Smooth muscle cell (in vitro differentiated cells): ENCODE data around the gene FAM131B. TPM values are rescaled to one million over a fixed set of nuclear protein-coding genes. Genes with fewer than 3 reads are reported as not detected.

Source experiments
- DNase-seq: peaks from one replicate; lab custom pipeline; 2025; ENCODE audit not compliant: unreplicated experiment; lab: John Stamatoyannopoulos, UW
- H2AFZ ChIP-seq: fragments of 200-600 bp; sonication (generic); 2 replicates; pipeline ENCODE4 v1.6.0; 2016; ENCODE audit warnings: antibody characterized with exemption, low read depth, mild to moderate bottlenecking
- H3F3A ChIP-seq: fragments of 200-600 bp; sonication (generic); 2 replicates; pipeline ENCODE4 v1.6.0; 2017; ENCODE audit warnings: antibody characterized with exemption, low read depth
- H3K27ac ChIP-seq: fragments of 200-600 bp; sonication (generic); 2 replicates; pipeline ENCODE4 v1.5.1; 2016; ENCODE audit warnings: low read depth, mild to moderate bottlenecking
- H3K27me3 ChIP-seq: fragments of 200-600 bp; sonication (generic); 2 replicates; pipeline ENCODE4 v1.6.1; 2016; ENCODE audit warnings: low read depth, mild to moderate bottlenecking
- H3K36me3 ChIP-seq: fragments of 200-600 bp; sonication (generic); 2 replicates; pipeline ENCODE4 v1.5.1; 2016; ENCODE audit warnings: low read depth
- H3K4me1 ChIP-seq: fragments of 200-600 bp; sonication (generic); 2 replicates; pipeline ENCODE4 v1.5.1; 2016; ENCODE audit warnings: low read depth
- H3K4me2 ChIP-seq: fragments of 200-600 bp; sonication (generic); 2 replicates; pipeline ENCODE4 v1.6.0; 2016; ENCODE audit warnings: mild to moderate bottlenecking
- H3K4me3 ChIP-seq: fragments of 200-600 bp; sonication (generic); 2 replicates; pipeline ENCODE4 v1.5.1; 2016; ENCODE audit warnings: mild to moderate bottlenecking
- H3K79me2 ChIP-seq: fragments of 200-600 bp; sonication (generic); 2 replicates; pipeline ENCODE4 v1.6.0; 2016; ENCODE audit warnings: low read depth, mild to moderate bottlenecking
- H3K9ac ChIP-seq: fragments of 200-600 bp; sonication (generic); 2 replicates; pipeline ENCODE4 v1.6.0; 2016; ENCODE audit warnings: low read depth
- H3K9me3 ChIP-seq: fragments of 200-600 bp; sonication (generic); replicated peaks from 2 replicates; pipeline ENCODE4 v1.5.1; 2016; ENCODE audit warnings: low read depth
- H4K20me1 ChIP-seq: fragments of 200-600 bp; sonication (generic); 2 replicates; pipeline ENCODE4 v1.6.0; 2016; ENCODE audit warnings: low read depth
- WGBS: methylation state at CpG from one replicate; pipeline ENCODE4 v1.1.7; 2016; ENCODE audit warnings: low lambda C conversion rate; 5-methylcytosine and 5-hydroxymethylcytosine counted together
- polyA plus RNA-seq: library from polyadenylated mRNA; unstranded; fragments of >200 nt; fragmentation: Nextera tagmentation; extraction: Ambion mirVana; gene quantifications from 2 replicates; pipeline ENCODE4 v1.2.1, GENCODE V29; 2016
- total RNA-seq: library from RNA; depleted of rRNA; stranded (reverse); fragments of >200 nt; gene quantifications from 2 replicates; pipeline ENCODE4 v1.2.3, GENCODE V29; 2014
- TF ChIP-seq, protein P1 (sequence below): fragments of 200-600 bp; sonication (generic); IDR thresholded peaks from 2 replicates; pipeline ENCODE4 v1.5.1; 2017; ENCODE audit warnings: borderline replicate concordance, mild to moderate bottlenecking, antibody characterized with exemption; ENCODE audit not compliant: insufficient read depth, poor library complexity, severe bottlenecking

FAM131B gene
- total and polyA plus RNA-seq, 2 experiments from 2014 or later = 0.03 to 0.31 TPM

DNA sequence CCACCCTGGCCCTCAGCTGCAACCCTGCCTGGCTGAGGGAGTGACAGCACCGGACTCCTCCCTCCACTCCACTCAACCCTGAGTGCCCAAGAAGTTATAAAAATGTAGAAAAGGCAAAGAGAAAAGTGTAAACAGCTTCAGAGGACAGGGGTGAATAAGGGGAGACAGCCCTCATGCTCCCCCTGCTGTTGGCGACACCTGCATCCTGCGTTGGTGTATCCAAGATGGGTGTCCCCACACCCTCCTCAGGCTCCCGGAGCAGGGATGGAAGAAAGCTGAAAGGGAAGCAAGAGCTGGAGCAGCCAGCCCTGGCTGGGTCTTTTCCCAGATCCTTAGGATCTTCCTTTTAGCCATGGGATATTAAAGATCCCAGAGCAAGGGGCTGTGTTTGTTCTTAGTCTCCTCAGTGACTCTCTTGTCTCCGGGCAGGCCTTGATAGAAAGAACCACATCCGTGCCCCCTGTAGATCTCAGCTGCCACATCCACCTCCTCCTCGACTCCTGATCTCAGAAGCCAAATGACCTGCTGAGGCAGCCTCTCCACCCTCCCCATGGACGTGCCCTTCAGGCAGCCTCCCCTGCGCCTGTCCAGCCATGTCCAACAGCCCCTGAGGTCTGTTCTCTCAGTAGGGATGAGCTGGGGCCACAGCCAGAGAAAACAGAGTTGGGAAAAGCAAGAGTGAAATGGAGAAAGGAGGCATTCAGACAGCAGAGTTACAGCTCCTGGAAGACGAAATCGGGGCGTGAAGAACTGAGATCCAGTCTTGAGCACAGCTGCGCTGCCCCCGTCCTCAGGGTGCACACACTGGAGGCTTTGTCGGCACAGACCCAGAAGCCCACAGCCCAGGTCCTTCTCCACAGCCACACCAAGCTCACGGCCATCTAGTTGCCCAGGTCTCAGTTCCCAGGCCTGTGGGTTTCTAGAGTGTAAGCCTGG lies 6.8 kb downstream of the FAM131B start:
- H2AFZ ChIP-seq = no peak overlapping the region
- peaks cover 15% of the 10 kb centered on the region for H3K4me1 ChIP-seq
- no peaks in the 10 kb centered on the region for H3F3A ChIP-seq
- H3K4me2 ChIP-seq = no peak overlapping the region
- no peak overlapping the region for H3K9ac ChIP-seq
- TF ChIP-seq, protein P1, sequence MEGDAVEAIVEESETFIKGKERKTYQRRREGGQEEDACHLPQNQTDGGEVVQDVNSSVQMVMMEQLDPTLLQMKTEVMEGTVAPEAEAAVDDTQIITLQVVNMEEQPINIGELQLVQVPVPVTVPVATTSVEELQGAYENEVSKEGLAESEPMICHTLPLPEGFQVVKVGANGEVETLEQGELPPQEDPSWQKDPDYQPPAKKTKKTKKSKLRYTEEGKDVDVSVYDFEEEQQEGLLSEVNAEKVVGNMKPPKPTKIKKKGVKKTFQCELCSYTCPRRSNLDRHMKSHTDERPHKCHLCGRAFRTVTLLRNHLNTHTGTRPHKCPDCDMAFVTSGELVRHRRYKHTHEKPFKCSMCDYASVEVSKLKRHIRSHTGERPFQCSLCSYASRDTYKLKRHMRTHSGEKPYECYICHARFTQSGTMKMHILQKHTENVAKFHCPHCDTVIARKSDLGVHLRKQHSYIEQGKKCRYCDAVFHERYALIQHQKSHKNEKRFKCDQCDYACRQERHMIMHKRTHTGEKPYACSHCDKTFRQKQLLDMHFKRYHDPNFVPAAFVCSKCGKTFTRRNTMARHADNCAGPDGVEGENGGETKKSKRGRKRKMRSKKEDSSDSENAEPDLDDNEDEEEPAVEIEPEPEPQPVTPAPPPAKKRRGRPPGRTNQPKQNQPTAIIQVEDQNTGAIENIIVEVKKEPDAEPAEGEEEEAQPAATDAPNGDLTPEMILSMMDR = no peak
- H3K27me3 ChIP-seq = peaks cover 16% of the 10 kb centered on the region
- no peak overlapping the region for H3K4me3 ChIP-seq
- H3K9me3 ChIP-seq = no peaks in the 10 kb centered on the region
- H3K36me3 ChIP-seq = no peaks in the 10 kb centered on the region
- DNase-seq = no peak
- no peaks in the 10 kb centered on the region for H4K20me1 ChIP-seq
- H3K27ac ChIP-seq = no peak overlapping the region
- H3K79me2 ChIP-seq = no peaks in the 10 kb centered on the region
- WGBS = 91% methylated on average over 16 of the region's 16 CpGs

DNA sequence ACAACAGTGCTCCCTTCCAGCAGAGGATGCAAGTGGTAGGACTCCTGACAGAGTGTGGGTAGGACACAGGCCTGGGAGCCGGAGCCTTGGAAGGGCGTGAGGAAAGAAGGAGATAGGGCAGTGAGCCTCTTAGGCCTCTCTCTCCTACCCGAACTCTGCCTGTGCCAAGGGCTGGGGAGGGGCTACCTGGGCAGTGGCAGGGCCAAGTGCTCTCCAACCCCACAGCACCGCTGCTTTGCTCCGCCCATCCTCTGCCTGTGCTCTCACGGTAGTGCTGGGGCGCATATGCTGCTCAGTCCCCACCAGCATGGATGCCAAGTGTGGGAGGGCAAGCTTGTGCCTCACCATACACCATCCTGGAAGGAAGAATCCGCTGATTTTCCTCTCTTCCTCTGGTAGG lies 7.5 kb downstream of the FAM131B start:
- WGBS = 86% methylated on average over 8 of the region's 8 CpGs
- no peak for DNase-seq
- TF ChIP-seq, protein P1 = no peak

DNA sequence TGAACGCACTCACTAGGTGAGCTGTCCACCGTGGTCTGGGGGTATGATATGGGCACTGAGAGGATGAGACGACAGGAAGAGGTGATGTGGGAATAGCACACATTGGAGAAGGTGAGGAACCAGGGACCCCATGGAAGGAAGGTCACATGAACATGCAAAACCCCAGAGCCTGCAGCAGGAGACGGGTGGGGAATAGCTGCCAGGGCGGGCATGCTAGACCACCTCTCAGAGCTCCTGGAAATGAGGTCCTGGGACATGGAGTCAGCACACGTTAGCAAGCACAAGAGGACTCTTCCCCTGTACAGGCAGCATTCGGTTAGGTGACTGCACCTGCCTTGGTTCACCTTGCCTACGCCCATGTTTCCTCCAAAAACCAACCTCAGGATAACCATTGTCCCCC lies 8.1 kb downstream of the FAM131B start:
- Histone ChIP-seq H3K4me1 (peaks cover 15% of the 10 kb centered on the region), H3K27ac (no peak overlapping the region), H3K27me3 (peaks cover 2% of the 10 kb centered on the region)

More for the DNA sequence above, 7.5 kb downstream of the FAM131B start:
- Histone ChIP-seq H3K4me1 (peaks cover 15% of the 10 kb centered on the region), H3K27ac (no peak overlapping the region), H2AFZ (no peak overlapping the region), H3K27me3 (peaks cover 8% of the 10 kb centered on the region), H3K4me2 (no peak overlapping the region), H3K79me2 (no peaks in the 10 kb centered on the region), H3K4me3 (no peak overlapping the region), H3K9ac (no peak overlapping the region), H4K20me1 (no peaks in the 10 kb centered on the region), H3K36me3 (no peaks in the 10 kb centered on the region), H3F3A (no peaks in the 10 kb centered on the region), H3K9me3 (no peaks in the 10 kb centered on the region)

More for the DNA sequence above, 8.1 kb downstream of the FAM131B start:
- Histone ChIP-seq H4K20me1 (no peaks in the 10 kb centered on the region), H3K9me3 (no peaks in the 10 kb centered on the region), H3K9ac (no peak overlapping the region), H3K4me3 (no peak overlapping the region), H3K4me2 (no peak overlapping the region), H3F3A (no peaks in the 10 kb centered on the region), H3K79me2 (no peaks in the 10 kb centered on the region), H2AFZ (no peak overlapping the region), H3K36me3 (no peaks in the 10 kb centered on the region)
- TF ChIP-seq, protein P1 = no peak
- 93% methylated on average over 8 of the region's 8 CpGs for WGBS
- DNase-seq = no peak
